GM06990 (cell line): ENCODE measurements around the gene FAM163A.

ENCODE experiments used
- DNase-seq: peaks from one replicate; pipeline ENCODE4 v3.0.0-alpha.2; 2011; ENCODE audit not compliant: insufficient read length; ENCODE audit errors: extremely low read depth
- H3K27me3 ChIP-seq: replicated peaks from 2 replicates; pipeline ENCODE4 v1.6.0; 2011; ENCODE audit warnings: low read length; ENCODE audit not compliant: control insufficient read depth, insufficient read depth
- H3K36me3 ChIP-seq: 2 replicates; pipeline ENCODE4 v1.5.1; 2011; ENCODE audit warnings: low read length; ENCODE audit not compliant: control insufficient read depth, insufficient read depth
- H3K4me3 ChIP-seq: replicated peaks from 2 replicates; pipeline ENCODE4 v1.5.1; 2011; ENCODE audit warnings: low read depth, mild to moderate bottlenecking, control low read depth, low read length
- TF ChIP-seq, protein P1 (sequence below): IDR thresholded peaks from 2 replicates; pipeline ENCODE4 v1.5.1; 2011; ENCODE audit warnings: low read length, control low read depth, mild to moderate bottlenecking, inconsistent platforms; ENCODE audit not compliant: insufficient read depth, poor library complexity, severe bottlenecking

The FAM163A gene

GRCh38 chr1:179823693-179824092 is 80.6 kb downstream of the FAM163A start:
- H3K4me3 ChIP-seq, result no peak overlapping the region
- TF ChIP-seq, protein P1, sequence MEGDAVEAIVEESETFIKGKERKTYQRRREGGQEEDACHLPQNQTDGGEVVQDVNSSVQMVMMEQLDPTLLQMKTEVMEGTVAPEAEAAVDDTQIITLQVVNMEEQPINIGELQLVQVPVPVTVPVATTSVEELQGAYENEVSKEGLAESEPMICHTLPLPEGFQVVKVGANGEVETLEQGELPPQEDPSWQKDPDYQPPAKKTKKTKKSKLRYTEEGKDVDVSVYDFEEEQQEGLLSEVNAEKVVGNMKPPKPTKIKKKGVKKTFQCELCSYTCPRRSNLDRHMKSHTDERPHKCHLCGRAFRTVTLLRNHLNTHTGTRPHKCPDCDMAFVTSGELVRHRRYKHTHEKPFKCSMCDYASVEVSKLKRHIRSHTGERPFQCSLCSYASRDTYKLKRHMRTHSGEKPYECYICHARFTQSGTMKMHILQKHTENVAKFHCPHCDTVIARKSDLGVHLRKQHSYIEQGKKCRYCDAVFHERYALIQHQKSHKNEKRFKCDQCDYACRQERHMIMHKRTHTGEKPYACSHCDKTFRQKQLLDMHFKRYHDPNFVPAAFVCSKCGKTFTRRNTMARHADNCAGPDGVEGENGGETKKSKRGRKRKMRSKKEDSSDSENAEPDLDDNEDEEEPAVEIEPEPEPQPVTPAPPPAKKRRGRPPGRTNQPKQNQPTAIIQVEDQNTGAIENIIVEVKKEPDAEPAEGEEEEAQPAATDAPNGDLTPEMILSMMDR, result no peak
- no peaks in the 10 kb centered on the region for H3K36me3 ChIP-seq
- no peaks in the 10 kb centered on the region for H3K27me3 ChIP-seq
- DNase-seq, result no peak

GRCh38 chr1:179824265-179824664 is 81.2 kb downstream of the FAM163A start:
- Histone ChIP-seq H3K36me3 (no peaks in the 10 kb centered on the region), H3K4me3 (no peak overlapping the region), H3K27me3 (no peaks in the 10 kb centered on the region)
- no peak for DNase-seq
- TF ChIP-seq, protein P1, result no peak

DNA sequence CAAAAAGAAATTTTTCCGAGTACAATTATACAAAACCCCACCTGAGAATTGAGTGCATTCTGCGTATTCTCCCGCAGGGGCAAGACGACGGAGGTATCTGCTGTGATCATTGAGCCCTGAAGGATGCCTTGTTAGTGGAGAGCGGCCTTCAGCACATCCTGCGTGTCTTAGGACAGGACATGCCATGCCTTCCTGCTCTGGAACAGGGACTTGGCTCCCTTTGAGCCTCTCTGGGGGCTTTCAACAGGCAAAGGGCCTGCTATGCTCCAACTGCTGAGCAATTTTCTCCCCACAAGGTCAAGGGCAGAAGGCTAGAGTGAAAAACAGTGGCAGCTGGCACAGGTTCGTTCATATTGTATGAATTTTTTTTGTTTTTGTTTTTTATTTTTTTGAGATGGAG is 82.1 kb downstream of the FAM163A start:
- no peak for DNase-seq
- TF ChIP-seq, protein P1, result no peak
- Histone ChIP-seq H3K36me3 (no peaks in the 10 kb centered on the region), H3K4me3 (no peak overlapping the region), H3K27me3 (no peaks in the 10 kb centered on the region)

DNA sequence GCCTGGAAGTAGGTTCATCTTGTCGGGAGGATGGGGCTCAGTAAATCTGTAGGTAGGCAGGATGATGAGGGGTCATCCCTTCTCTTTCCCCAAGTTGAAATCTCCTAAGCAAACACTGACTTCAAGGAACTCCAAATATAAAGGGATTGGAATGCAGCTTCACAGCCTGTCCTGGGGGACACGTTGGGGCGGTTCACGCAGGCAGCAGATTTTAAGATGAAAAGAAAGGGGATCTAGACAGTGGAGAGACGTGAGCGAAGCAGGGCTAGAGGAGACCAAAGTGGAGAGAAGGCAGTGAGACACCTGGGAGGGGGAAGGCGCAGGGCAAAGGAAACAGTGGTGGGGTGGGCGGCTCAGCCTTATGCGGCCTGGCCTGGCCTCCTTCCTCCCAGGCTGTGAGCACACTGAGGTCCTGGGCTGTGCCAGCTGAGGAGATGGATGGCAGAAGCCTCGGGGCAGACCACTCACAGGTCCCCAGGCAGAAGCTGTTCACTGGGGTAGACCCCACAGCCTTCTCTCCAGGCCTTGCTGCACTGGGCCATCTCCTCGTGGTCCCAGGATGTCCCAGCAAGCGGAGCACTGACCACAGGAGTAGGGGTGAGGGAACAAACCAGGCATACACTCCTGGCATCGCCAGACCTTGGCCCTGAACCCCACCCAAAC is 82.8 kb downstream of the FAM163A start:
- Histone ChIP-seq H3K36me3 (no peaks in the 10 kb centered on the region), H3K27me3 (no peaks in the 10 kb centered on the region), H3K4me3 (no peak overlapping the region)
- DNase-seq, result no peak
- TF ChIP-seq, protein P1, result no peak

GRCh38 chr1:179826626-179827280 is 83.7 kb downstream of the FAM163A start:
- Histone ChIP-seq H3K27me3 (no peaks in the 10 kb centered on the region), H3K36me3 (no peaks in the 10 kb centered on the region), H3K4me3 (no peak overlapping the region)
- no peak for DNase-seq
- TF ChIP-seq, protein P1, result no peak
